ENCODE data around the gene TREH.

GRCh38 chr11:118657709-118658428 lies 21.6 kb downstream of the TREH start:
- no peak for TF ChIP-seq EZH2 (IDR thresholded peaks at IDR 0.05)
- TF ChIP-seq POLR2AphosphoS5 (IDR thresholded peaks at IDR 0.05; ENCODE audit: borderline replicate concordance, low read depth, low read length), result no peak

Measured in SK-N-MC (cell line).